HG03432 (cell line): ENCODE data around the gene STAM2.
"Not testable (repeated sequence)": the region's sequence is repeated elsewhere in the genome, so short reads cannot be mapped to it uniquely, and the experiment has no call there.

Source experiments
- ATAC-seq: cut with Tn5 transposase; IDR thresholded peaks from one replicate; pipeline ENCODE4 v1.9.1; 2021; ENCODE audit warnings: mild to moderate bottlenecking, moderate library complexity; ENCODE audit not compliant: unreplicated experiment

The STAM2 gene

DNA sequence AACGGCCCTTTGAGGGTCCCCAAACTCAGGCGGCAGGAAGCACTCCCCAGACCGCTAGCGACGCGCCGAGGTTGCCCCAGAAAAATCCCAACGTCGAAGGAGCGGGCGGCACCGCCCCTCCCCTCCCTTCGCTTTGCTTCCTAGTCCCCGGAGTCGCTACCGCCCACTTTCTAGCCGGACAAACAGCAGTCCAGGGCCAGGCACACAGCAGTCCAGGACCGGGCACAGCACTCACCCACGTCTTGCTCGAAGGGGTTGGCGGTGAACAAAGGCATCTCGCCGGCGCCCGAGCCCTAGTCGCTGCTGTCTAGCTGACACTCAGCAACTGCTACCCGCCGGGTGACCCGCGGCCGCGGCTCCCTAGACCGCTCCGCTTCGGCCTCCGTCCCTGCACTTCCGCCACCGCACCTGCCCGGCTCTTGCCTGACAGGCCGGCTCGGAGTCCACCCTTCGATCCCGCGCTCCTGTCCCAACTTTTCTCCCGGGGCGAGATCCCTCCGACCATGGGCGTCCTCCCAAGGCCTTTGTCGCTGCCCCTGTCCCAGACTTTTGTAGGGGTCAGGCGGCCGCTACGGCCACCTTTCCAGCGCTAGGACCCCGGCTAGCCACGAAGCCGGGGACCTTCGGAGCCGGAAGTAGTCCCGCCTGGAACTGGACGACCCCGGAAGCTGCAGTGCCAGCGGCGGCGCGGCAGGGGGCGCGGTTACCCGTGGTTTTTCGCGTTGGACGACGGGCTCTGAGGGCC lies at the start of gene STAM2:
STAM2 (minus strand) TSS at position 396 of the 745 bp plus-strand sequence; CDS start at position 275, 121 bp downstream.
- ATAC-seq: peak; percentile 85

DNA sequence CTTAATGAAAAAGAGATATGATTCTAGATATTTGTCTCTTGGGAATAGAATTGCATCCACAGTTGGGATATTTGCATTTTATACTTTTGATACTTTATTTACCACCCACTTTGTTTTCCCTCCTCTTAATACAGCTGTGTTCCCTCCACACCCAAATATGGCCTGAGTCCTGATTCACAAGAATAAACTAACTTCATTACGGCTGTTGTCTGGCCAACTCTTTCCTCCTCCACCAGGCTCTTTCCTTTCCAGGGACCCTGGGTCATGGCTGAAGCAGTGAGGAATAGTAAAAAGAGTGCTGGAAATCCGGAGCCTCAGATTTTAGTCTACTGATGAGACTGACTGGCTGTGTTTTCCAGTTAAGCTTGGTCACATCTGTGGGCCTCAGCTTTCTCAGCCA lies 48.4 kb upstream of the STAM2 start:
- ATAC-seq: no peak

DNA sequence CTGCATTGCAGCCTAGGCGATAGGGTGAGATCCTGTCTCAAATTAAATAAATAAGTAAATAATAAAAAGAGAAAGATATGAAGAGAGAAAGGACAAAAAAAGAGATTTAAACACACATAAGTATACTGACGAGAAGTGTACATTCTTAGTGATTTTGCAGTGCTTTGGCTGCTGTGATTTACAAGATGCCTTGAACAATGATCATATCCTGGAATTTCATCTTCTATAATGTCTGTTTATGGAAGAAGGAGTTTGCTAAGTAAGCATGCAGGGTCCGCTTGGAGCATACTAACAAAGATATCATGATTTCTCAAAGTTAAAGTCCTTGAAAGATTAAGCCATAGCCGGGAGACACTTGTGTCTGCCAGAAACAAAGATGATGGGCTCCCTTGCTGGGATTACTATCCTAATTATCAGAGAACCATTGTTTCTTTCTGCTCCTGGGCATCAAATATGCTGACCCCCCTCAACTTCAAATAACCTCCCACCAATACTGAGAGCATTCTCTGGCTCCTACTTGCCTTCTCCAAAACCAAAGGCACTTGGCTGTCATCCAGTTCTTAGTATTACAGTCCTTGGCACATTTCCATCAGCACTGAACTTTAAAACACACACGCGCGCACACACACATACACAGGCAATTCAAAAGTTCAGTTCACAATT lies 47.5 kb upstream of the STAM2 start:
- ATAC-seq: no peak

- ATAC-seq: no peak
Observed at GRCh38 chr2:152221839-152222238, 46.3 kb upstream of the STAM2 start.

- no peak for ATAC-seq
Observed at GRCh38 chr2:152219077-152219828, 43.7 kb upstream of the STAM2 start.

GRCh38 chr2:152201466-152201830 lies 25.9 kb upstream of the STAM2 start:
- no peak for ATAC-seq

GRCh38 chr2:152200565-152201465 lies 25.3 kb upstream of the STAM2 start:
- ATAC-seq: peak; percentile 77

DNA sequence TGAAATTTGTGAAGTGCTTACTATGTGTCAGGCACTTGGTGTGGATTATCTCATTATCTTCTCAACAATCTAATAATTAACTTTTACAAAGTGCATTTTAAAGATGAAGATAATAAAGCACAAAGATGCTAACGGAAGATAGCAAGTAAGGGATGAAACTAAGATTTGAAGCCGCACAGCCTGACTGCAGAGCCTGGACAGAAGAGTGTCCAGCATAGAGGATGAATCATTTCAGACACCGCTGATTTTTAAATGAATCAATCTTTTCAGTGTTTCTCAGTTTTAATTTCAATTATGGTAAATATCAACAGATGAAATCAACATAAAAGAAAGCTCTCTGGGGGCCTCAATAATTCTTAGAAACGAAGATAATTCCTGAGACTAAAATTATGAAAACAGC lies 24.5 kb upstream of the STAM2 start:
- ATAC-seq: no peak

DNA sequence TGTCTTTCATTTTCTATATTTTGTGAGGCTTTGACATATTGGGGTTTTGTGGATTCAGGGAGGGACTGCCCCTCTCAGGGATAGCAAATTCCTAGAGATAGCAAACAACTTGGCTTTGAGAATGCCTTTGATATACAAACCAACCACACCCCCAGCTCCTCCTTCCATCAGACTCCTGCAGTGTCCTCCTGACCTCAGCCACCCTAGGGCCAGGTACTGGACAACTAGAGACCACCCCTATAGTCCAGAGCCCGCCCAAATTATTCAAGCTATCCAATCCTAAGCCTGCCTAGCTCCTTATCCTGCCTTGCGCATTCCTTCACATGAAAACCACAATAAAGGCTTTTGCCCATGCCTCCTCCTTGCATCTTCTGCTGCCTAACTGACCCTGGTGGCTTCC lies 22.9 kb upstream of the STAM2 start:
- ATAC-seq: no peak

GRCh38 chr2:152197508-152198284 lies 22.1 kb upstream of the STAM2 start:
- ATAC-seq: not testable (repeated sequence)

GRCh38 chr2:152189622-152190495 lies 14.3 kb upstream of the STAM2 start:
- ATAC-seq: peak; percentile 90

- ATAC-seq: not testable (repeated sequence)
Observed at GRCh38 chr2:152186808-152187207, 11.2 kb upstream of the STAM2 start.

GRCh38 chr2:152186262-152186661 lies 10.7 kb upstream of the STAM2 start:
- no peak for ATAC-seq

DNA sequence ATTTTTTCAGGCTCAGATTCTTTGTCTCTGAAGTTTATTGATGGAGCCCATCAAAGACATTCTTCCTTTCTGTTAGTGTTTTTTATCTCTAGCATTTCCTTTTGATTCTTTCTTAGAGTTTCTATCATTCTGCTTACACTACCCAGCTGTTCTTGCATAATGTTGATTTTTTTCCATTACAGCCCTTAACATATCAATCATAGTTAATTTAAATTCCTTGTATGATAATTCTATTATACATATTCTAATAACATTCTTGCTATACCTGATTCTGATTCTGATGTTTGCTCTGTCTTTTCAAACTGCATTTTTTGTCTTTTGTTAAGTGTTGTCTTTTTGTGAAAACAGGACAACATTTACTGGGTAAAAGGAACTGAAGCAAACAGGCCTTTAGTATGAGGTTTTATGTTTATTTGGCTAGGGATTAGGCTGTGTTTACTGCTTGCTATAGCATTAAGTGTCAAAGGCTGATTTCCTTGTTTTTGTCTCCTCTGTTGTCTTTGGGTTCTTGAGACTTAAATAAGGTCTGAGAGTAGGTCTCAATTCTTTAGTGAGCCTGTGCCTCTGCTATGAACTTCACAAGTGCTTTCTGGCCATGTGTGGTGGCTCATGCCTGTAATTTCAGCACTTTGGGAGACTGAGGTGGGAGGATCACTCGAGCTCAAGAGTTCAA lies 8.0 kb upstream of the STAM2 start:
- no peak for ATAC-seq

GRCh38 chr2:152177667-152178066 lies 2.1 kb upstream of the STAM2 start:
- ATAC-seq: not testable (repeated sequence)

- ATAC-seq: peak; percentile 18
Observed at GRCh38 chr2:152176113-152176714, 651 bp upstream of the STAM2 start.

DNA sequence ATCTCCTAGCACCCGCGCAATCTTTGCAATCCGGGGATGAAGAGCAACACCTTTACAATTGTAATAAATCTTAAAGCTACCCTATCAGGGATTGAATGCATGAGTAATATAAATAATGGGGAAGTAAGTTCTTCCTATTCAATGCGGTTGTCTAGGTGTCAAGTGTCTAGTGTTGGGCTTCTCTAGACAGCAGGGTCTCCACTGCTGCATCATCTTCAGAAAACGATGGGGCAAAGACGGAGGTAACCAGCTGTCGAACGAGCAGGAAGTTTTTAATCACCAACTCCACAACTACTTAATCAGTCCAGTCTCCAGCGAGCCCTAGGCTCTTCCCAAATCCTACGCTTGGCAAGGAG lies 573 bp downstream of the STAM2 start:
- ATAC-seq: peak; percentile 25

DNA sequence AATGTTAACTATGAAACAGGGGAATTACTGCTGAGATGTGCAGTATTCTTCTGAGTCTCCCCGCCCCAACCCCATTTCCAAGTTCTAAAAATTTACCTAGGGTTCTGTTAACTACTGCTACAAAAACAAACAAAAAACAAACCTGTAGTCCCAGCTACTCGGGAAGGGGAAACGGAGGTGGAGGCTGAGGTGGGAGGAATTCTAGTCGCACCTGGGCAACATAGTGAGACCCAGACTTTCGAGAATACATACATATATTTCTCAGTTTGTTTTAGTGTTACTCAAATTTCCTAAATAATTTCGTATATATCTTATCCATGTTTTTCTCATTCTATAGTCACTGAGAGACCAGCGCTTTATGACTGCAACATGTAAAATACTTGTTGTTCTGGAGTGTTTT lies 989 bp downstream of the STAM2 start:
- ATAC-seq: no peak
